NCI-H2227 treated with DMSO at 0.1 percent for 48 hours (cell line): Measurements from ENCODE around the gene SMARCD2.
"Not testable (repeated sequence)": the region's sequence is repeated elsewhere in the genome, so short reads cannot be mapped to it uniquely, and the experiment has no call there.

Experiments
- DNase-seq: peaks from one replicate; lab custom pipeline; 2025; lab: John Stamatoyannopoulos, UW

The SMARCD2 gene

GRCh38 chr17:63800783-63801182 lies 41.7 kb downstream of the SMARCD2 start:
- DNase-seq = no peak

- DNase-seq = no peak
These were observed 43.8 kb downstream of the SMARCD2 start for GRCh38 chr17:63798572-63799106.

GRCh38 chr17:63796375-63796774 lies 46.1 kb downstream of the SMARCD2 start:
- DNase-seq = not testable (repeated sequence)

- DNase-seq = no peak
These were observed 50.3 kb downstream of the SMARCD2 start for GRCh38 chr17:63792055-63792729.

- DNase-seq = no peak
These were observed 52.4 kb downstream of the SMARCD2 start for GRCh38 chr17:63790057-63790456.

- no peak for DNase-seq
These were observed 55.3 kb downstream of the SMARCD2 start for GRCh38 chr17:63786971-63787711.

- DNase-seq = no peak
These were observed 56.4 kb downstream of the SMARCD2 start for GRCh38 chr17:63786117-63786516.

GRCh38 chr17:63785556-63785955 lies 56.9 kb downstream of the SMARCD2 start:
- DNase-seq = no peak

- DNase-seq = no peak
These were observed 59.0 kb downstream of the SMARCD2 start for GRCh38 chr17:63783522-63783921.
